Karpas-422 (cell line): ENCODE results near the gene NELL2. TPM values are rescaled to one million over a fixed set of nuclear protein-coding genes. Genes with fewer than 3 reads are reported as not detected.
A peak's percentile ranks its signal among the peaks of the same experiment; 100 is the strongest.
"Not testable (repeated sequence)": the region's sequence is repeated elsewhere in the genome, so short reads cannot be mapped to it uniquely, and the experiment has no call there.

Experiments
- DNase-seq: peaks from one replicate; pipeline ENCODE4 v3.0.0-alpha.2; 2015
- H2AFZ ChIP-seq: fragments of 200-600 bp; sonication (generic); 2 replicates; pipeline ENCODE4 v1.6.1; 2014; ENCODE audit warnings: antibody characterized with exemption, low read length, mixed read lengths
- H3K27ac ChIP-seq: fragments of 200-600 bp; sonication (generic); 2 replicates; pipeline ENCODE4 v1.5.1; 2014; ENCODE audit warnings: mild to moderate bottlenecking, low read length, moderate library complexity
- H3K27me3 ChIP-seq: fragments of 200-600 bp; sonication (generic); 2 replicates; pipeline ENCODE4 v1.6.1; 2014; ENCODE audit warnings: low read length, mixed read lengths
- H3K36me3 ChIP-seq: fragments of 200-600 bp; sonication (generic); 2 replicates; pipeline ENCODE4 v1.6.1; 2014; ENCODE audit warnings: low read length, mixed read lengths; ENCODE audit not compliant: insufficient read depth
- H3K4me1 ChIP-seq: fragments of 200-600 bp; sonication (generic); 2 replicates; pipeline ENCODE4 v1.6.1; 2014; ENCODE audit warnings: mild to moderate bottlenecking, low read length, mixed read lengths
- H3K4me2 ChIP-seq: fragments of 200-600 bp; sonication (generic); 2 replicates; pipeline ENCODE4 v1.6.1; 2014; ENCODE audit warnings: low read length, low read depth, mild to moderate bottlenecking; ENCODE audit not compliant: poor library complexity, severe bottlenecking
- H3K4me3 ChIP-seq: fragments of 200-600 bp; sonication (generic); 2 replicates; pipeline ENCODE4 v1.5.1; 2014; ENCODE audit warnings: mild to moderate bottlenecking, antibody characterized with exemption, low read length, mixed read lengths
- H3K79me2 ChIP-seq: fragments of 200-600 bp; sonication (generic); 2 replicates; pipeline ENCODE4 v1.6.1; 2014; ENCODE audit warnings: mild to moderate bottlenecking, low read length, mixed read lengths
- H3K9ac ChIP-seq: fragments of 200-600 bp; sonication (generic); 2 replicates; pipeline ENCODE4 v1.6.0; 2014; ENCODE audit warnings: low read length
- H3K9me2 ChIP-seq: fragments of 200-600 bp; sonication (generic), shearing (Covaris generic); replicated peaks from 2 replicates; pipeline ENCODE4 v1.6.0; 2014; ENCODE audit warnings: mild to moderate bottlenecking, low read length, moderate library complexity; ENCODE audit not compliant: insufficient read depth
- H3K9me3 ChIP-seq: fragments of 300-700, 200-600 bp; sonication (generic); 2 replicates; pipeline ENCODE4 v1.6.1; 2014; ENCODE audit warnings: low read length, mixed read lengths
- H4K20me1 ChIP-seq: fragments of 200-600 bp; sonication (generic); 2 replicates; pipeline ENCODE4 v1.6.1; 2014; ENCODE audit warnings: mild to moderate bottlenecking, antibody characterized with exemption, low read length, low read depth; ENCODE audit not compliant: insufficient read depth
- total RNA-seq: library from RNA; depleted of rRNA; stranded (reverse); fragments of >200 nt; shearing (Covaris generic); gene quantifications from 2 replicates; pipeline ENCODE4 v1.2.3, GENCODE V29; 2014; ENCODE audit warnings: low replicate concordance; rRNA removed

Gene NELL2
- total RNA-seq = 188 and 207 TPM in 2 replicates

DNA sequence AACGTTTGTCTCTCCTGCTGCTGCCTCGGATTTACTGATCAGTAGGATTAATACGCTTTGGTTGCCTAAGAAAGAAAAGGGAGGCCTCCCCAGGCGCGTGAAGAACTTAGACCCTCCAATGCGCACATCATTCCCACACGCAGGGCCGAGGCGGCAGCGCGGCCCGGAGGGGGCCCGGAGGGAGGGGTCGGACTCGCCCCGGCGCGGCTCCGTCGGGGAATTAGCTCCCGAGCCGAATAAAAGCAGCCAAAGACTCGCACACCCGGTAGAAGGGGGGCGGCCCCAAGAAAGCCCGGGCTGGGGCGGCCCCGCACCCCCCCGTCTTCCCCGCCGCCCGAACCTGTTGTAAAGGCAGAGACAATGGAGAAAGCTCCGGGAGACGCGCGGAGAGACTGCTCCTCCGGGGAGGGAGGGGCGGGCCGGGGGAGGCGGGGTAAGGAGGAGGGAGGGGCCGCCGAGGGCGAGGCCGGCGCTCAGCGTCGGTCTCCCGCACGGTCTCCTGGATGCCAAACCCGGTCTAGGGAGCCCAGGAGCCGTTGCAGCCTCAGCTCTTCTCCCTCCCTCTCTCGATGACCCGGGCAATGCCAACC is at the start of gene NELL2:
TSS of gene NELL2 (minus strand) at position 362 of the 590 bp plus-strand sequence. CDS start 446 bp downstream, outside the sequence.
- peak within 1 kb of the TSS; percentile 79 for H3K9ac ChIP-seq
- DNase-seq = peak; percentile 81
- no peaks in the 10 kb centered on the region for H3K27me3 ChIP-seq

DNA sequence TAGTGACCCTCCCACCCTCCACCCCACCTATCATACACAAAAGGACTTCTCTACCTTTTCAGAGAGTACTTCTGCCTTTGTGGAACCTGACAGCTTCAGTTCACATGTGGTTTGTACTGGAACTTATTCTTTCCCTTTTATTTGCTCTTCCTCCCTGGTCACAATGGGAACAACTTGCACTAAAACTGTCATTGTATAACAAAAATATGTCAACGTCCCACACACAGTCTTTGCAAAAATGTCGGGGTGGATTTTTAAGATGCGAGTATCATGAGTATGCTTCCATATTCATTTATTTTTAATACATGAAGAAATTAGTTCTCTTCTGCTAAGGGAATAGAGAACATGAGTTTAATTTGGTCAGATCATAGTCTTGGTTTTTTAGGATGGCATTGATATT is 45.6 kb upstream of the NELL2 start:
- Histone ChIP-seq H3K79me2 (no peaks in the 10 kb centered on the region), H3K27ac (no peak overlapping the region), H3K9me2 (no peaks in the 10 kb centered on the region), H3K27me3 (no peaks in the 10 kb centered on the region), H3K36me3 (no peaks in the 10 kb centered on the region), H3K9ac (no peak overlapping the region), H3K4me1 (no peaks in the 10 kb centered on the region), H3K9me3 (no peaks in the 10 kb centered on the region), H3K4me3 (no peak overlapping the region), H3K4me2 (no peak overlapping the region), H2AFZ (no peak overlapping the region), H4K20me1 (no peaks in the 10 kb centered on the region)
- no peak for DNase-seq

More for the DNA sequence above, at the start of gene NELL2:
- H3K9me3 ChIP-seq = peaks cover 4% of the 10 kb centered on the region; the same call in 1 of the 2 replicates
- peak within 1 kb of the TSS; percentile 49 for H3K27ac ChIP-seq
- H2AFZ ChIP-seq = peak within 1 kb of the TSS; percentile 48
- H3K36me3 ChIP-seq = 0 out of 2 replicates have a peak, but pooled peaks cover 11% of the 10 kb centered on the region
- H3K4me2 ChIP-seq = peak within 1 kb of the TSS; percentile 71
- no peaks in the 10 kb centered on the region for H4K20me1 ChIP-seq
- peak within 1 kb of the TSS; percentile 71 for H3K4me3 ChIP-seq
- no peaks in the 10 kb centered on the region for H3K9me2 ChIP-seq
- peaks cover 48% of the 10 kb centered on the region for H3K79me2 ChIP-seq
- H3K4me1 ChIP-seq = peaks cover 25% of the 10 kb centered on the region

DNA sequence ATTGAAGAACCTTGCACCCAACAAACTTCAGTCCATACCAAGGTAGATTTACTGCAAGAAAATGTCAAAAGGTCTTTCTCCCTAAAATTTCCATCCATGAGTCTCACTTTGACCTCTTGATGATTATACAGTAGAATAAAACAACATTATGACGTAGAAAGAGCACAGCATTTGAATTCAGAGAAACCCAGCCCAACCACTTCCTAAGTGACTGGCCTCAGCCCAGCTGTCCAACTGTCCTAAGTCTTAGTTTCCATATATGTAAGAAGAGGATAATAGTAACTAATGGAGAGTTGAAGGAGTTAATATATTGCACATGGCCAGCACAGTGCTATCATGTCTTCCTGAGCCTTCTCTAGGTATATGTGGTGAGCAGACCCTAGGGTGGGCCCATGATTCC is 41.0 kb upstream of the NELL2 start:
- Histone ChIP-seq H3K9me3 (no peaks in the 10 kb centered on the region), H3K27me3 (no peaks in the 10 kb centered on the region), H3K9me2 (no peaks in the 10 kb centered on the region), H3K27ac (no peak overlapping the region), H3K36me3 (no peaks in the 10 kb centered on the region), H3K9ac (no peak overlapping the region), H3K79me2 (no peaks in the 10 kb centered on the region), H3K4me2 (no peak overlapping the region), H2AFZ (no peak overlapping the region), H3K4me3 (no peak overlapping the region), H3K4me1 (no peaks in the 10 kb centered on the region), H4K20me1 (no peaks in the 10 kb centered on the region)
- DNase-seq = no peak

DNA sequence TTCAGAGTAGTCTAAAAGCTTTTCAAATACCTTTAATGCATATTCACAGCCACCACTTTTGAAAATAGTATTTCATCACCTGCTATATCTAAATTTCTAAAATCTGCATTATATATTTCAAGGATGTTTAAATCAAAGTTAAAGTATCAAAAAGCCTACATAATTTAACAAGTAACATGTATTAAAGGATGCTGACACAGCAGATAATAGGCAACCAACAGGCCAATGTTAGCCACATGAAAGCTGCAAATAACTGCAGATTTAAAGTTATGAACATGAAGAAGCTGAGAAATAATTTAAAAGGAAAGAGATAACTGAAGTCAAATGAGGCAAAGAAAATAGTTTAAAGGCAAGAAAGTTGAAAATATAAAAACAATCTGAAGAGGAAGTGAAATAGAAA is 39.8 kb upstream of the NELL2 start:
- Histone ChIP-seq H4K20me1 (no peaks in the 10 kb centered on the region), H3K36me3 (no peaks in the 10 kb centered on the region), H3K4me3 (no peak overlapping the region), H3K4me2 (no peak overlapping the region), H3K9me3 (no peaks in the 10 kb centered on the region), H3K9ac (no peak overlapping the region), H3K27ac (no peak overlapping the region), H3K9me2 (no peaks in the 10 kb centered on the region), H2AFZ (no peak overlapping the region), H3K79me2 (no peaks in the 10 kb centered on the region), H3K4me1 (no peaks in the 10 kb centered on the region), H3K27me3 (no peaks in the 10 kb centered on the region)
- no peak for DNase-seq

DNA sequence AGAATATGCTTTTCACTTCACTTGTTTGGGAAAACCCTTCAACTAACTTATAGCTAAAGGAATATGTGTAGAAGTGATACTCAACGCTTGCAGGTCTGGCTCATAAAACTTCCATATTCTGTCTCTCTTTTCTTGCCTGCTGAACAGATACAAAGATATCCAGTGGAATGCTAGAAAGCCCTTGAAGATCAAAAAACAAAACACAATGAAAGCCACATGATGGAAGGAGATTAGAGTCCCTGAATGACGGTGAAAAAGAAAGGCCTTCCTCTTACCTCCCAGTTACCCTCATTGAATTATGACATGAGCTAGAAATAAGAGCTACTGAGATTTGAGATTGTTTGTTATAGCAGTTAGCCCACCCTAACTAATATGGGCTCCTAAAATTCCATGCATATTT is 28.2 kb upstream of the NELL2 start:
- no peak overlapping the region for H3K4me3 ChIP-seq
- no peaks in the 10 kb centered on the region for H4K20me1 ChIP-seq
- no peak for DNase-seq
- H3K9me2 ChIP-seq = 0 out of 2 replicates have a peak, but pooled peaks cover 4% of the 10 kb centered on the region
- no peak overlapping the region for H3K9ac ChIP-seq
- no peaks in the 10 kb centered on the region for H3K9me3 ChIP-seq
- no peak overlapping the region for H2AFZ ChIP-seq
- H3K27ac ChIP-seq = no peak overlapping the region
- no peaks in the 10 kb centered on the region for H3K27me3 ChIP-seq
- H3K4me2 ChIP-seq = no peak overlapping the region
- H3K4me1 ChIP-seq = no peaks in the 10 kb centered on the region
- H3K79me2 ChIP-seq = no peaks in the 10 kb centered on the region
- no peaks in the 10 kb centered on the region for H3K36me3 ChIP-seq

DNA sequence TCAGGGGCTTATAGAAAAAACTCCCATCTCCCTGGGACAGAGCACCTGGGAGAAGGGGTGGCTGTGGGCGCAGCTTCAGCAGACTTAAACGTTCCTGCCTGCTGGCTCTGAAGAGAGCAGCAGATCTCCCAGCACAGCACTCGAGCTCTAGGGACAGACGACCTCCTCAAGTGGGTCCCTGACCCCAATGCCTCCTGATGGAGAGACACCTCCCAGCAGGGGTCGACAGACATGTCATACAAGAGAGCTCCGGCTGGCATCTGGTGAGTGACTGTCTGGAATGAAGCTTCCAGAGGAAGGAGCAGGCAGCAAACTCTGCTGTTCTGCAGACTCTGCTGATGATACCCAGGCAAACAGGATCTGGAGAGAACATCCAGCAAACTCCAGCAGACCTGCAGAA is 22.0 kb upstream of the NELL2 start:
- H3K4me3 ChIP-seq, H3K4me1 ChIP-seq, H2AFZ ChIP-seq, H3K27me3 ChIP-seq, H3K36me3 ChIP-seq, H3K4me2 ChIP-seq, H3K9me2 ChIP-seq, H3K9me3 ChIP-seq, H4K20me1 ChIP-seq, H3K9ac ChIP-seq, DNase-seq, H3K79me2 ChIP-seq, H3K27ac ChIP-seq: not testable (repeated sequence)

DNA sequence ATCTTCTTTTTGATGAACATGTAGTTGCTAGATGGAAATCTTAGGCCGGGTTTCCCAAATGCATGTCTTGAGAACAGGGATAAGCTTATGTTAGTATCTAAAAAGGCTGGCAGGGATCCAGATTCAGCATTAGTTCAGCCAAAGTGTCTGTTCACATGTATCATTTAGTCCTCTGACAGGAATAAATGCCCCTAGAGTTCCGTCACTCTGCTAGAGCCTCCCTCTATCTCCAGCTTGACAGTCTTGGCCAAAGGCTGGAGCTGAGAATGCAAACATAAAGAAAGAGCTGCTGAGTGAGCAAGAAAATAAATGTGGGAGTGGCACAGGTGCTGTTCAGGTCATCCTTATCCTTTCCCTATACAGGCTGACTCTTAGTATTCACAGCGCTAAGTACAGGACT is 13.8 kb upstream of the NELL2 start:
- H3K4me2 ChIP-seq = no peak overlapping the region
- H3K27me3 ChIP-seq = no peaks in the 10 kb centered on the region
- no peaks in the 10 kb centered on the region for H3K79me2 ChIP-seq
- no peak overlapping the region for H2AFZ ChIP-seq
- no peaks in the 10 kb centered on the region for H4K20me1 ChIP-seq
- H3K9ac ChIP-seq = no peak overlapping the region
- no peaks in the 10 kb centered on the region for H3K36me3 ChIP-seq
- DNase-seq = no peak
- no peak overlapping the region for H3K27ac ChIP-seq
- H3K4me3 ChIP-seq = no peak overlapping the region
- H3K9me2 ChIP-seq = no peaks in the 10 kb centered on the region
- H3K4me1 ChIP-seq = no peaks in the 10 kb centered on the region
- H3K9me3 ChIP-seq = no peaks in the 10 kb centered on the region

DNA sequence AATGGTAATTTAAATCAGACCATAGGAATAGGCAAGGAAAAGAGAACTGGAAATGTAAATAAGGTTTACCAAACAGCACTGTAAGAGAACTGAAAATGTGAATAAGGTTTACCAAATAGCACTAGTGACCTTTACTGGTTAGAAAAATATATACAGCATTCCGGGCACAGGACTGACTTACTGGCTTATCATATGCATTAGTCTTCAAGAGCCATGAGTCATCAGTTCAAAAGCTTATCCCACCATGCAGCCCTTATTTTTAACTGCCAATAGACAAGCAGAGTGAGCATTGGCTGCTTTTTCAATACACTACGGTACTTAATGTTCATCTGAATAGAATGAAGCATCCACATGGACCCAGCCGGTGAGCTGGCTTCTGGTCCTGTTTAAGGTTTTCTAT is 13.0 kb upstream of the NELL2 start:
- H3K9me3 ChIP-seq = no peaks in the 10 kb centered on the region
- H2AFZ ChIP-seq = no peak overlapping the region
- H3K4me3 ChIP-seq = no peak overlapping the region
- DNase-seq = no peak
- H3K4me1 ChIP-seq = no peaks in the 10 kb centered on the region
- no peaks in the 10 kb centered on the region for H4K20me1 ChIP-seq
- no peaks in the 10 kb centered on the region for H3K36me3 ChIP-seq
- no peak overlapping the region for H3K4me2 ChIP-seq
- no peak overlapping the region for H3K27ac ChIP-seq
- H3K9ac ChIP-seq = no peak overlapping the region
- H3K9me2 ChIP-seq = no peaks in the 10 kb centered on the region
- no peaks in the 10 kb centered on the region for H3K27me3 ChIP-seq
- H3K79me2 ChIP-seq = no peaks in the 10 kb centered on the region
